ENCODE data around the gene USP24. TPM values are rescaled to one million over a fixed set of nuclear protein-coding genes. Genes with fewer than 3 reads are reported as not detected.

Gene USP24
- total and polyA plus RNA-seq, 12 donors: 11.3 to 45.1 (median 25.9) TPM

DNA sequence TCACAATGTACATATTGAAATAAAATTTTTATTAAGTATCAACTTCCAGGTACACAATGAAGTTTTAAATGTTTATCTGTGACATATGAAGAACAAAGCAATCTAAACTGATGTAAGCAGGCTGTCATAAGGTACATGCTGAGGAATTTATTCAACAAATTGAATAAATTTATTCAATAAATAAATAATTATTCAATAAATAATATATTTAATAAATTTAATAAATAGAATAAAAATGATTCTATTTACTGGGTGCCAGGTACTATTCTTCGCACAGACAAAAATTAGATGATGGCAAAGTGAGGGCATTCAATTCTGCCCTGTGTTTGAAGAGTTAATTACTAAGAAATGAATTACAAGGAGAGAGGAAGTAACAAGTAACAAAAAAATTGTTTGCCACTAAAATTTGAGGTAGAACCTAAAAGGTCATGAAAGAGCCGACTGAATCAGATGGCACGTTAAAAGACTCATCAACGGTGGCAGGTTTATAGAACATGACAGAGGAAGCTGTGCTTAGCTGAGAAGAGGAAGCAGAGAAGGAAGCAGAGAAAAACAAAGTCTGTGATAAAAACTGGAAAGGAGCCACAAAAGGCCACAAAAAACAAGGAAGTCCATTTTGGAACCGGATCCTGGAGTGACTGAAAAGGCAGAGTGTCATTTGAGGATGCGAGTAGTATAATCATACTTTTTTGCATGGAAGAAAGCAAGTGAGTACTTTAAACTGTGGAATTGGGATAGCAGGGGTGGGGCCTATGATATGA is 2.2 kb upstream of the USP24 start:
- Histone ChIP-seq H3K4me1 (replicated peaks in 1 of 2) (peaks cover 14 to 15% of the 10 kb centered on the region in 2 donors), H3K27me3 (no peaks in the 10 kb centered on the region), H3K9me3 (replicated peaks in 1 of 3) (no peaks in the 10 kb centered on the region), H3K36me3 (replicated peaks in 1 of 2) (no peaks in the 10 kb centered on the region), H3K27ac (no peak overlapping the region), H3K4me3 (no peak overlapping the region)
- TF ChIP-seq, protein P1, sequence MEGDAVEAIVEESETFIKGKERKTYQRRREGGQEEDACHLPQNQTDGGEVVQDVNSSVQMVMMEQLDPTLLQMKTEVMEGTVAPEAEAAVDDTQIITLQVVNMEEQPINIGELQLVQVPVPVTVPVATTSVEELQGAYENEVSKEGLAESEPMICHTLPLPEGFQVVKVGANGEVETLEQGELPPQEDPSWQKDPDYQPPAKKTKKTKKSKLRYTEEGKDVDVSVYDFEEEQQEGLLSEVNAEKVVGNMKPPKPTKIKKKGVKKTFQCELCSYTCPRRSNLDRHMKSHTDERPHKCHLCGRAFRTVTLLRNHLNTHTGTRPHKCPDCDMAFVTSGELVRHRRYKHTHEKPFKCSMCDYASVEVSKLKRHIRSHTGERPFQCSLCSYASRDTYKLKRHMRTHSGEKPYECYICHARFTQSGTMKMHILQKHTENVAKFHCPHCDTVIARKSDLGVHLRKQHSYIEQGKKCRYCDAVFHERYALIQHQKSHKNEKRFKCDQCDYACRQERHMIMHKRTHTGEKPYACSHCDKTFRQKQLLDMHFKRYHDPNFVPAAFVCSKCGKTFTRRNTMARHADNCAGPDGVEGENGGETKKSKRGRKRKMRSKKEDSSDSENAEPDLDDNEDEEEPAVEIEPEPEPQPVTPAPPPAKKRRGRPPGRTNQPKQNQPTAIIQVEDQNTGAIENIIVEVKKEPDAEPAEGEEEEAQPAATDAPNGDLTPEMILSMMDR (IDR thresholded peaks at IDR 0.05): no peak
- no peak for TF ChIP-seq POLR2A (IDR thresholded peaks at IDR 0.05)
- 39 to 49% (median 44%) methylated on average over 6 of the region's 6 CpGs for WGBS, 4 donors
- DNase-seq: peak in 1 of 7 donors; percentile 9
- intact Hi-C loops (cut with DNase I): no loop called here

DNA sequence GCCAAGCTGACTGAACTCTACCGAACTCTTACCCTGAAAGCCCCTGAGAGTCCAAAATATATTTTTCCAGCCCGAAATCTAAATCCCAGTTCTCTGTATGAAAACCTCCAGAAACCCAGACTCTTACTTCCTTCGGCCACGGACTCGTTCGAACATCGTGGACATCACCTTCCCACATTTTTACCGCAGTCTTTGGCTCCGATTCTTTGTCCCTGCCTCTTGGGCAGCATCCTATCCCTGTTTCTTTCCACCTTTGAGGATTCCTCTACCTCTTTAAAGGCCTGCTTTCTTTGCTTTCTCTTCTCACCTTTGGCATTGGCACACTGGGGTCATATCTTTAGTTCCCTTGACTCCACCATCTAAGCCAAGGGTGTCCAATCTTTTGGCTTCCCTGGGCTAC is 932 bp upstream of the USP24 start:
- Histone ChIP-seq H3K4me1 (replicated peaks in 1 of 2) (peaks cover 28% of the 10 kb centered on the region in 2 donors), H3K27me3 (no peaks in the 10 kb centered on the region), H3K27ac (peak overlapping the region in 4 of 5 donors; percentile 87 to 96 (median 94)), H3K9me3 (replicated peaks in 1 of 3) (no peaks in the 10 kb centered on the region), H3K4me3 (peak overlapping the region in 3 of 4 donors; percentile 68 to 97 (median 94)), H3K36me3 (replicated peaks in 1 of 2) (no peaks in the 10 kb centered on the region)
- intact Hi-C loops (cut with DNase I): no loop called here
- WGBS, 4 donors: 13 to 23% (median 18%) methylated on average over 9 of the region's 9 CpGs
- DNase-seq: no peak
- TF ChIP-seq, protein P1 (IDR thresholded peaks at IDR 0.05): no peak
- TF ChIP-seq POLR2A (IDR thresholded peaks at IDR 0.05): no peak

DNA sequence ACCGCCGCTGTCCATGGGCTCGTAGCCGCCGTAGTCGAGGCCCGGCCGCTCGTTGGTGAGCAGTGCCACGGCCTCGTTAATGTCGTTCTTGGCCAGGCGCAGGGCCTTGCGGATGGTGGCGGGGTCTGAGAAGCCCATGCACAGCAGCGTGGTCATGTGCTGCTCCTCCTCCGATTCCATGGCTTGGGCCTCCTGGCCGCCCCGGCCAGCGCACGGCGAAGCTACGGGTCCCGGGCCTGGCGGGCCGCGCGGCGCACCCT is 300 bp downstream of the USP24 start:
- no peak for TF ChIP-seq POLR2A (IDR thresholded peaks at IDR 0.05)
- TF ChIP-seq, protein P1 (IDR thresholded peaks at IDR 0.05): no peak
- Histone ChIP-seq H3K27me3 (no peaks in the 10 kb centered on the region), H3K4me3 (peak overlapping the region; percentile 50 to 97 (median 81)), H3K27ac (peak overlapping the region; percentile 82 to 96 (median 93)), H3K9me3 (replicated peaks in 1 of 3) (no peaks in the 10 kb centered on the region), H3K36me3 (replicated peaks in 1 of 2) (no peaks in the 10 kb centered on the region), H3K4me1 (replicated peaks in 1 of 2) (peaks cover 33 to 41% of the 10 kb centered on the region in 2 donors)
- peak; percentile 34 to 61 (median 41) for DNase-seq
- intact Hi-C loops (cut with DNase I): no loop called here
- WGBS, 4 donors: 0% methylated on average over 7 to 29 of the region's 29 CpGs; no CpG with 5 or more reads in 1 of the 4 donors

DNA sequence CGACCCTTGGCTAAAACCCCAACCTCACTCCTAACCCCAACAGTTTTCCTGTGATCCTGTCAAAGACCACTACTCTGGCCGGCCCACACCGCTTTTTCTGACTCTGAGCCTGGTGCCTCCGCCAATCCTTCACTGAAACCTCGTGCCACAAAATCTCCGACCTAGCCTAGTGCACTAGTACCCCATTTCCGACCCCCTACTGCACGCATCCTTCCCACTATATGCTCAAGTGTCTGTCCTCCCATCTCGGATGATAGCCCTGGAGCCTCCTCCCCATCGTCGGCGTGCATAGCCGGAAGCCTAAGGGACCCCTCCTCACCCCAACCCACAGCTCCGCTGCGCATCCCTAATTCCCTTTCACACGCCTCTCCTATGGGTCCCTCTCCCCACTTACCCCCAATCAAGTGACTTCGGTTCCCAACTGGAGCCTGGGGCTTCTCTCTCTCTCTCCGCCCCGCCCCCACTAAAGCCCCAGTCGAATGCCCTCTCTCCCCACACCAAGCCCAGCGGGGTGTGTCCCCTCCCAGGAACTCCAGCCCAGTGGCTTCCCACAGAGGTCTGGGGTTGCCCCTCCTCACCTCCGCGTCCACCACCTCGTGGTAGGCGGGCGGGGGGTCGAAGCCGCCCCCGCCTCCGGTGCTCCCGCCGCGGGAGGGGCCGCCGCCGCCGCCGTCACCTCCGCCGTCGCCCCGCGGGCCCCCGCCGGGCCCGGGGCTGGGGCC is 791 bp downstream of the USP24 start:
- peak; percentile 35 to 61 (median 47) for DNase-seq

More for the DNA sequence above, 791 bp downstream of the USP24 start:
- Histone ChIP-seq H3K36me3 (replicated peaks in 1 of 2) (no peaks in the 10 kb centered on the region), H3K27me3 (no peaks in the 10 kb centered on the region), H3K4me3 (peak overlapping the region in 3 of 4 donors; percentile 68 to 94 (median 91)), H3K4me1 (replicated peaks in 1 of 2) (peaks cover 33 to 45% of the 10 kb centered on the region in 2 donors), H3K27ac (peak overlapping the region in 4 of 5 donors; percentile 87 to 96 (median 94)), H3K9me3 (replicated peaks in 1 of 3) (no peaks in the 10 kb centered on the region)
- TF ChIP-seq POLR2A (IDR thresholded peaks at IDR 0.05): no peak
- TF ChIP-seq, protein P1 (IDR thresholded peaks at IDR 0.05): no peak
- WGBS, 4 donors: 1 to 2% (median 1%) methylated on average over 20 to 46 of the region's 46 CpGs
- intact Hi-C loops (cut with DNase I): no loop called here
